ENCODE measurements around the gene AK8. TPM values are rescaled to one million over a fixed set of nuclear protein-coding genes. Genes with fewer than 3 reads are reported as not detected.
"Not testable (repeated sequence)": the region's sequence is repeated elsewhere in the genome, so short reads cannot be mapped to it uniquely, and the experiment has no call there.

AK8 gene
- polyA plus RNA-seq, 1 experiment, result 0.53 TPM

- CTCF ChIA-PET, result no interaction called here
- H3K36me3 ChIP-seq (ENCODE audit: control insufficient read depth, insufficient read depth, low read length), result no peaks in the 10 kb centered on the region
- peaks cover 8% of the 10 kb centered on the region for H3K27me3 ChIP-seq (ENCODE audit: control insufficient read depth, insufficient read depth, low read length)
- no peak overlapping the region for H3K4me3 ChIP-seq (ENCODE audit: low read depth, low read length)
- TF ChIP-seq CTCF (IDR thresholded peaks at IDR 0.05; ENCODE audit: insufficient read depth, low read depth, low read length), result no peak
- POLR2A ChIA-PET, result no interaction called here
- no peak for DNase-seq (ENCODE audit: low read depth)
These were observed 151.4 kb downstream of the AK8 start for GRCh38 chr9:132726576-132727130.

GRCh38 chr9:132725306-132725705, 152.8 kb downstream of the AK8 start:
- TF ChIP-seq CTCF (IDR thresholded peaks at IDR 0.05; ENCODE audit: insufficient read depth, low read depth, low read length), result no peak
- POLR2A ChIA-PET, result no interaction called here
- no peak for DNase-seq (ENCODE audit: low read depth)
- CTCF ChIA-PET, result no interaction called here
- Histone ChIP-seq H3K36me3 (ENCODE audit: control insufficient read depth, insufficient read depth, low read length) (no peaks in the 10 kb centered on the region), H3K4me3 (ENCODE audit: low read depth, low read length) (no peak overlapping the region), H3K27me3 (ENCODE audit: control insufficient read depth, insufficient read depth, low read length) (peaks cover 8% of the 10 kb centered on the region)

GRCh38 chr9:132723809-132724208, 154.3 kb downstream of the AK8 start:
- no peak for DNase-seq (ENCODE audit: low read depth)
- H3K27me3 ChIP-seq (ENCODE audit: control insufficient read depth, insufficient read depth, low read length), result peaks cover 8% of the 10 kb centered on the region
- ChIA-PET CTCF (no interaction called here), POLR2A (no interaction called here)
- no peaks in the 10 kb centered on the region for H3K36me3 ChIP-seq (ENCODE audit: control insufficient read depth, insufficient read depth, low read length)
- TF ChIP-seq CTCF (IDR thresholded peaks at IDR 0.05; ENCODE audit: insufficient read depth, low read depth, low read length), result no peak
- no peak overlapping the region for H3K4me3 ChIP-seq (ENCODE audit: low read depth, low read length)

GRCh38 chr9:132722564-132723065, 155.5 kb downstream of the AK8 start:
- CTCF ChIA-PET, result interaction anchor here (0.6 kb wide), 1 partner anchor 16 kb away, joined by 3 read pairs; no protein-coding TSS in a partner anchor
- TF ChIP-seq CTCF (IDR thresholded peaks at IDR 0.05; ENCODE audit: insufficient read depth, low read depth, low read length), result no peak
- POLR2A ChIA-PET, result no interaction called here
- peaks cover 8% of the 10 kb centered on the region for H3K27me3 ChIP-seq (ENCODE audit: control insufficient read depth, insufficient read depth, low read length)
- no peak overlapping the region for H3K4me3 ChIP-seq (ENCODE audit: low read depth, low read length)
- DNase-seq (ENCODE audit: low read depth), result no peak
- H3K36me3 ChIP-seq (ENCODE audit: control insufficient read depth, insufficient read depth, low read length), result no peaks in the 10 kb centered on the region

GRCh38 chr9:132721661-132722060, 156.4 kb downstream of the AK8 start:
- ChIA-PET CTCF (no interaction called here), POLR2A (no interaction called here)
- Histone ChIP-seq H3K4me3 (ENCODE audit: low read depth, low read length) (no peak overlapping the region), H3K27me3 (ENCODE audit: control insufficient read depth, insufficient read depth, low read length) (peaks cover 8% of the 10 kb centered on the region), H3K36me3 (ENCODE audit: control insufficient read depth, insufficient read depth, low read length) (no peaks in the 10 kb centered on the region)
- TF ChIP-seq CTCF (IDR thresholded peaks at IDR 0.05; ENCODE audit: insufficient read depth, low read depth, low read length), result no peak
- no peak for DNase-seq (ENCODE audit: low read depth)

GRCh38 chr9:132718381-132718928, 159.6 kb downstream of the AK8 start:
- DNase-seq (ENCODE audit: low read depth); H3K27me3 ChIP-seq (ENCODE audit: control insufficient read depth, insufficient read depth, low read length); H3K4me3 ChIP-seq (ENCODE audit: low read depth, low read length); H3K36me3 ChIP-seq (ENCODE audit: control insufficient read depth, insufficient read depth, low read length); CTCF ChIA-PET; POLR2A ChIA-PET: not testable (repeated sequence)
